ENCODE results near the gene IL27RA.
A peak's percentile ranks its signal among the peaks of the same experiment; 100 is the strongest.

The IL27RA gene

DNA sequence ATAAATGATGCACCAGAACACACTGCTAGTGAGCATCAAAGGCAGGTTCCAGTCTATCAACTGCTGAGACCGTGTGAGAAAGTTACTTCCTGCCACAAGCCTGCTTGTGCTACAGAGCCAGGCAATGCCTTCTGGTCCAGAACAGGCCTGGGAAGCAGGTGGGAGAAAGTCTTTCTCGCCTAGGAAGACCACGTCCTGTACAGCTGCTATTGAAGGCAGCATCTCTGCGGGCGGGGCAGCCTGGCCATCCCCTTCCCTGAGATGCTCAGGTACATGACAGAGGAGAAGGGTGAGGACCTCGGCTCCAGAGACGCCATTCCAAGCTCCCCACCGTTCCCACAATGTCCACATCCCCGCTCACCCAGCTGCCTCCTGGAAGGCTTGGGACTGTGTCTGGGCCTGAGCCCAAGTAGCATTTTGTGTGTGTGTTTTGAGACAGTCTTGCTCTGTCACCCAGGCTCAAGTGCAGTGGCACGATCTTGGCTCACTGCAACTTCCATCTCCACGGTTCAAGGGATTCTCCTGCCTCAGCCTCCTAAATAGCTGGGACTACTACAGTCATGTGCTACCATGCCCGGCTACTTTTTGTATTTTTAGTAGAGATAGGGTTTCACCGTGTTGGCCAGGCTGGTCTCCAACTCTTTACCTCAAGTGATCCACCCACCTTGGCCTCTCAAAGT lies 28.9 kb upstream of the IL27RA start:
- no peak overlapping the region for H3K4me3 ChIP-seq (ENCODE audit: low read depth, low read length)
- peaks cover 2% of the 10 kb centered on the region; the same call in 1 of the 2 replicates for H3K36me3 ChIP-seq
- H3K4me1 ChIP-seq, result no peaks in the 10 kb centered on the region
- no peaks in the 10 kb centered on the region for H3K27me3 ChIP-seq
- no peak for DNase-seq
- TF ChIP-seq, protein P1, sequence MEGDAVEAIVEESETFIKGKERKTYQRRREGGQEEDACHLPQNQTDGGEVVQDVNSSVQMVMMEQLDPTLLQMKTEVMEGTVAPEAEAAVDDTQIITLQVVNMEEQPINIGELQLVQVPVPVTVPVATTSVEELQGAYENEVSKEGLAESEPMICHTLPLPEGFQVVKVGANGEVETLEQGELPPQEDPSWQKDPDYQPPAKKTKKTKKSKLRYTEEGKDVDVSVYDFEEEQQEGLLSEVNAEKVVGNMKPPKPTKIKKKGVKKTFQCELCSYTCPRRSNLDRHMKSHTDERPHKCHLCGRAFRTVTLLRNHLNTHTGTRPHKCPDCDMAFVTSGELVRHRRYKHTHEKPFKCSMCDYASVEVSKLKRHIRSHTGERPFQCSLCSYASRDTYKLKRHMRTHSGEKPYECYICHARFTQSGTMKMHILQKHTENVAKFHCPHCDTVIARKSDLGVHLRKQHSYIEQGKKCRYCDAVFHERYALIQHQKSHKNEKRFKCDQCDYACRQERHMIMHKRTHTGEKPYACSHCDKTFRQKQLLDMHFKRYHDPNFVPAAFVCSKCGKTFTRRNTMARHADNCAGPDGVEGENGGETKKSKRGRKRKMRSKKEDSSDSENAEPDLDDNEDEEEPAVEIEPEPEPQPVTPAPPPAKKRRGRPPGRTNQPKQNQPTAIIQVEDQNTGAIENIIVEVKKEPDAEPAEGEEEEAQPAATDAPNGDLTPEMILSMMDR (IDR thresholded peaks at IDR 0.05; ENCODE audit: low read depth, low read length), result no peak
- H3K9me3 ChIP-seq, result no peaks in the 10 kb centered on the region

DNA sequence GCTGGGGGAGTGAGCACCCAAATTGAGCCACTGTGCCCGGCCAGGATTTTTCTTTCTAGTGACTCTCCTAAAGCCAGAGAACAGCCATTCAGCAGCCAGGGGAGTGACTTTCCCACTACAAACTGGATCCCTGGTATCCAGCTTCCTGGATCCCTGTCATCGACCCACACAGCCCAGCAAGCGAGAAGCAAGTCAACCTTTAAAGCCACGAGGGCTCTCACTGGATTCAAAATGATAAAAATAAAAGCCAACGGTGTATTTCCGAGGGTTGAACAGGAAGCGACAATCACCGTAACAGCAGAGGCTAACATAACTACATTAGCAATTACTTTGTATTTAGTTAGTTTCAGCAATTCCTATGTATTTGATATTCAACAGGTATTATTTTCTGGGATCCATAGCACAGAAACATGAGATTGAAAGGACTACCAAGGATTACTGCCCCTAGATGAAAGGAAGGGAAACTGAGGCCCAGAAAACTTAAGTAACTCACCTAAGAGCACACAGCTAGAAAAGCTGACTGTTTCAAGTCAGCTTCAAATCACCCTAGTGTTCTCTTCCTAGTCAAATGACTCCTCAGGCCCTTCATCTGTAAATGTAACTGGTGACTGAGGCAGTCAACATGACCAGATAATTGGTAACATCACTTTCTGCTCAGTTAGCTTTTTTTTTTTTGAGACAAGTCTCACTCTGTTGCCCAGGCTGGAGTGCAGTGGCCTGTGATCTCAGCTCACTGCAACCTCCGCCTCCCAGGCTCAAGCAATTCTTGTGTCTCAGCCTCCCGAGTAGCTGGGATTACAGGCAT lies 28.1 kb upstream of the IL27RA start:
- no peaks in the 10 kb centered on the region for H3K27me3 ChIP-seq
- no peaks in the 10 kb centered on the region for H3K4me1 ChIP-seq
- TF ChIP-seq, protein P1 (IDR thresholded peaks at IDR 0.05; ENCODE audit: low read depth, low read length), result no peak
- H3K36me3 ChIP-seq, result peaks cover 2% of the 10 kb centered on the region; the same call in 1 of the 2 replicates
- DNase-seq, result no peak
- no peaks in the 10 kb centered on the region for H3K9me3 ChIP-seq
- no peak overlapping the region for H3K4me3 ChIP-seq (ENCODE audit: low read depth, low read length)

DNA sequence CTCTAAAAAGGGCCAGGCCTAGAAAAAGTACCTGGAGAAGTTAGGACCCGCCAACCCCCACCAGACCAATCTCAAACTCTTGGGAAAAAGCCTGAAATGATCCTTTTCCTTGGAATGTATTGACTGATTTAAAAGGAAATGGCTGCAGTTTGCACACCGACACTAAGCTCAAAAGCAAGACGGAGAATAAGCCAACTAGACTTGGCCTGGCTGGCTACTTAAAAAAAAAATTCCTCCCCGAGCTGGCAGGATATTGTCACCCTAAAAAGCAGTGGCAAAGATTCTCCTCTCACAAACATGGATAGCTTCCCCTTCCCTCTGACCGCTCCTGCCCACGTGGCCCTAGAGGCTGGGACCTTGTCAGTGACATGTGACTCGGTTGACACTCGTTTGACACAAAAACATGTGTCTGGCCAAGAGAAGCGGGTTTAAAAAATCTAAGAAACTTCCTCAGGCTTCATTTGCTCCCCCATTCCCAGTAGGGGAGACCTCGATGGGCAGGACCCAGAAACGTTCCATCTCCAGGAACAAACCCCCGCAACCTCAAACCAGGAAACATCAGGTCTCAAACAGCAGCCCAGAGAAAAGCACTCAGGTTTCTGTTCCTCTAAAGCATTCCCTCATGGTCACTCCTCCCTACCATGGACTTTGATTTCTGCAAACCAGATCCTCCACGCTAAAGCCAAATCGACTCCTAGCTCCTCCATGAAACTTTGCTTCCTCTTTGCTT lies 26.8 kb upstream of the IL27RA start:
- no peak overlapping the region for H3K4me3 ChIP-seq (ENCODE audit: low read depth, low read length)
- no peaks in the 10 kb centered on the region for H3K4me1 ChIP-seq

DNA sequence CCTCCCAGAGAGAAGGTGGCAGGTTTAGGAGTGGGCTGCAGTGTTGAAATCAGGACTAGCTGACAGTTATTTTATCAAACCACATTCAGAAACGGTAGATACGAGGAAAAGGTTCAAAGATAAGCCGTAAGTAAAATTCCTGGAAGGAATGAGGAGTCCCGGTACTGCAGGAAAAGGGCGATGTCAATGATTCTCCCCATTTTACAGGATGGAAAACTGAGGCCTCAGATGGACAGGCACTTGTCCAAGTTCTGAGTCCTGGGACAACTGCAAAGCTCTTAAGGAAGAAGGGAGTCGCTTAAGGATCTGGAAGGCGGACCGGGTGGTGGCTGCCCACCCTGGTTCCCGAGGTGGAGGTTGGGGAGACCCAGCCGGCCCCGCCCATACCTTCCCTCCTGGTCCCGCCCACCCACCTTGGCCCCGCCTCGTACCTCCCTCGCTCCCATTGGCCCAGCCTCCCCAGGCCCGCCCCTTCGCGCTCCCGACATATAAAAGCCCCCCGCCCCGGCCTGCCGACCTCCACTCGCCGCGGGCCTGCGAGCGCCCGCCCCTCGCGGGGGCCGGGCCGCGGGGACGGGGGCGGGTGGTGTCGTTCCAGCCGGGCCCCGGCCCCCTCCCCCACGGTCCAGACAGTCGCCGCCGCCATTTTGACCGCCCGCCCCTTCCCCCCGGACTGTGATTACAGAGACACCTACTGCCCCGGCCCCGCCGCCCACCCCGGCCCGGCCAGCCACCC lies 26.0 kb upstream of the IL27RA start:
- H3K4me1 ChIP-seq, result no peaks in the 10 kb centered on the region

More for the DNA sequence above, 26.8 kb upstream of the IL27RA start:
- TF ChIP-seq, protein P1 (IDR thresholded peaks at IDR 0.05; ENCODE audit: low read depth, low read length), result no peak
- Histone ChIP-seq H3K9me3 (no peaks in the 10 kb centered on the region), H3K27me3 (no peaks in the 10 kb centered on the region), H3K36me3 (no peaks in the 10 kb centered on the region; the same call in 1 of the 2 replicates)
- DNase-seq, result no peak

DNA sequence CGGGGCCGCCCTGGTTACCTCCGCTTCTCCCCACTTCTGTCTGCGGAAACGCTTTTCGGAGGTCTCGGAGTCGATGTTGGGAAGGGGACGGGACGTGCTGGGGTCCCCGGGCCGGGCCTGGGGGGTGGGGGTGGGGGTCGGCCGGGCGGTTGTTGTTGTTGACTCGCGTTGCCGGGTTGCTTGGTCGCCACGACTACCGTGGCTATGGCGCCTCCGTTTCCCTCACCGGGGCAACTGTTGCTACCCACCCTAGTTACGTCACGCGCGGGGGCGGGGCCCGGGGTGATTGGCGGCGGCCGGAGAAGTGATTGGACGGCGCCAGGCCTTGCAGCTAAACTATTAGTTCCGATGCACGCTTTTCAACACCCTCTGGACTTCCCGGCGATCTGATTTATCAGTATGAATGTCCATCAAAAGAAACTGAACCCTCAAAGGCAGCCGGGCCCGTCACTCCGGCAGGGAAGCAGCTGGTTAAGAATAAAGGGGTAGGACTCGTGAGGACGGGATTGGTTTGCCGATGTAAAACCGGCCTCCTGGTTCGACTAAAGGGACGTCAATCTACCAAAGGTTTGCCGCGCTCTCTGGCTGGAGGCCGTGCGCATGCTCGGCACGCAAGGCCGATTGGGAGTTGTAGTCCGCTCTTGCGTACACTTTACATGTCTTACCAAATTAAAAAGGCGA lies 25.3 kb upstream of the IL27RA start, which contains the start of gene RFX1:
Gene RFX1 (minus strand): TSS at position 236 of the 681 bp plus-strand sequence. CDS start 12,477 bp downstream, outside the sequence.
- peak; percentile 99 for DNase-seq
- Histone ChIP-seq H3K27me3 (no peaks in the 10 kb centered on the region), H3K36me3 (no peaks in the 10 kb centered on the region), H3K9me3 (no peaks in the 10 kb centered on the region), H3K4me1 (no peaks in the 10 kb centered on the region), H3K4me3 (ENCODE audit: low read depth, low read length) (peak within 1 kb of the TSS; percentile 82)
- TF ChIP-seq, protein P1 (IDR thresholded peaks at IDR 0.05; ENCODE audit: low read depth, low read length), result no peak

More for the DNA sequence above, 26.0 kb upstream of the IL27RA start:
- DNase-seq, result peak; percentile 94
- Histone ChIP-seq H3K27me3 (no peaks in the 10 kb centered on the region), H3K36me3 (no peaks in the 10 kb centered on the region), H3K9me3 (no peaks in the 10 kb centered on the region), H3K4me3 (ENCODE audit: low read depth, low read length) (peak overlapping the region; percentile 82)
- TF ChIP-seq, protein P1 (IDR thresholded peaks at IDR 0.05; ENCODE audit: low read depth, low read length), result no peak

All from BE2C (cell line).